Astrocyte (in vitro differentiated cells and primary cell): ENCODE results near the gene CSMD2. TPM values are rescaled to one million over a fixed set of nuclear protein-coding genes. Genes with fewer than 3 reads are reported as not detected.

Experiments used
- DNase-seq: peaks from one replicate; pipeline ENCODE4 v3.0.0-alpha.2; 2010; ENCODE audit warnings: low read depth
- FAIRE-seq: peaks from 2 replicates; lab custom pipeline; 2011; peaks lifted over from hg19 to GRCh38; lab: Jason Lieb, UNC
- H2AFZ ChIP-seq: 2 replicates; pipeline ENCODE4 v1.6.0; 2012; ENCODE audit warnings: low read depth, low read length, inconsistent platforms
- H3K27ac ChIP-seq: 2 replicates; pipeline ENCODE4 v1.5.1; 2011; ENCODE audit warnings: low read depth, low read length, inconsistent platforms
- H3K27me3 ChIP-seq: 2 replicates; pipeline ENCODE4 v1.6.0; 2011; ENCODE audit warnings: low read length, inconsistent platforms; ENCODE audit not compliant: insufficient read depth
- H3K36me3 ChIP-seq: 2 replicates; pipeline ENCODE4 v1.5.1; 2011; ENCODE audit warnings: low read length, inconsistent platforms; ENCODE audit not compliant: insufficient read depth
- H3K4me1 ChIP-seq: 2 replicates; pipeline ENCODE4 v1.5.1; 2011; ENCODE audit warnings: low read length, inconsistent platforms; ENCODE audit not compliant: insufficient read depth
- H3K4me2 ChIP-seq: 2 replicates; pipeline ENCODE4 v1.6.0; 2012; ENCODE audit warnings: low read length, inconsistent platforms
- H3K4me3 ChIP-seq: 2 replicates; pipeline ENCODE4 v1.5.1; 2011; ENCODE audit warnings: low read depth, mild to moderate bottlenecking, low read length, inconsistent platforms; ENCODE audit not compliant: insufficient read depth
- H3K79me2 ChIP-seq: 2 replicates; pipeline ENCODE4 v1.6.0; 2012; ENCODE audit warnings: mild to moderate bottlenecking, low read length, inconsistent platforms; ENCODE audit not compliant: insufficient read depth
- H3K9ac ChIP-seq: 2 replicates; pipeline ENCODE4 v1.6.0; 2012; ENCODE audit warnings: mild to moderate bottlenecking, low read length, inconsistent platforms
- H3K9me3 ChIP-seq: 2 replicates; pipeline ENCODE4 v1.5.1; 2012; ENCODE audit warnings: low read depth, mild to moderate bottlenecking, low read length, inconsistent platforms; ENCODE audit not compliant: insufficient read depth
- H4K20me1 ChIP-seq: 2 replicates; pipeline ENCODE4 v1.6.0; 2012; ENCODE audit warnings: low read length, inconsistent platforms; ENCODE audit not compliant: insufficient read depth
- H3K27ac Mint-ChIP-seq: one replicate; pipeline ENCODE4 v1.8.0; 2021; ENCODE audit warnings: mild to moderate bottlenecking, mixed read lengths; ENCODE audit not compliant: unreplicated experiment
- H3K27me3 Mint-ChIP-seq: one replicate; pipeline ENCODE4 v1.8.0; 2021; ENCODE audit warnings: low read depth, mixed read lengths; ENCODE audit not compliant: unreplicated experiment
- H3K36me3 Mint-ChIP-seq: one replicate; pipeline ENCODE4 v1.8.0; 2021; ENCODE audit warnings: low read depth, mixed read lengths; ENCODE audit not compliant: unreplicated experiment
- H3K4me1 Mint-ChIP-seq: one replicate; pipeline ENCODE4 v1.8.0; 2021; ENCODE audit warnings: low read depth, mixed read lengths; ENCODE audit not compliant: unreplicated experiment
- H3K4me3 Mint-ChIP-seq: one replicate; pipeline ENCODE4 v1.8.0; 2021; ENCODE audit warnings: mild to moderate bottlenecking, moderate library complexity, mixed read lengths; ENCODE audit not compliant: unreplicated experiment
- H3K9me3 Mint-ChIP-seq: one replicate; pipeline ENCODE4 v1.8.0; 2021; ENCODE audit warnings: mild to moderate bottlenecking, mixed read lengths; ENCODE audit not compliant: unreplicated experiment
- CTCF ChIP-seq: IDR thresholded peaks from 2 replicates; pipeline ENCODE4 v1.5.1; 2011; ENCODE audit warnings: low read depth, mild to moderate bottlenecking, inconsistent platforms, low read length, moderate library complexity; ENCODE audit not compliant: insufficient read depth
- EZH2 ChIP-seq: IDR thresholded peaks from 2 replicates; pipeline ENCODE4 v1.6.1; 2012; ENCODE audit warnings: mild to moderate bottlenecking, low read length, inconsistent platforms; ENCODE audit not compliant: insufficient read depth
- total RNA-seq: library from RNA; stranded (reverse); gene quantifications from 2 replicates; pipeline ENCODE4 v1.2.1, GENCODE V29; 2021

Gene CSMD2
- total RNA-seq, 1 donor from 2014 or later = 11.1 TPM

- Histone ChIP-seq H4K20me1 (no peaks in the 10 kb centered on the region), H3K4me1 (peaks cover 7% of the 10 kb centered on the region), H3K36me3 (no peaks in the 10 kb centered on the region), H3K27ac (no peak overlapping the region), H3K4me3 (no peak overlapping the region), H3K9ac (no peak overlapping the region), H3K4me2 (no peak overlapping the region), H3K27me3 (no peaks in the 10 kb centered on the region), H3K9me3 (no peaks in the 10 kb centered on the region), H2AFZ (no peak overlapping the region), H3K79me2 (no peaks in the 10 kb centered on the region)
- Mint-ChIP-seq H3K36me3 (peaks cover 11% of the 10 kb centered on the region), H3K4me3 (no peak overlapping the region), H3K27ac (no peak overlapping the region), H3K9me3 (peaks cover 4% of the 10 kb centered on the region), H3K27me3 (peaks cover 3% of the 10 kb centered on the region), H3K4me1 (no peaks in the 10 kb centered on the region)
- DNase-seq (no peak), FAIRE-seq (no peak)
- TF ChIP-seq EZH2 (no peak), CTCF (no peak)
Measured at GRCh38 chr1:33640114-33640660, 524.8 kb downstream of the CSMD2 start.

GRCh38 chr1:33637846-33638440 is 527.1 kb downstream of the CSMD2 start:
- no peak overlapping the region for H3K4me3 Mint-ChIP-seq

More at GRCh38 chr1:33637846-33638440, 527.1 kb downstream of the CSMD2 start:
- peaks cover 9% of the 10 kb centered on the region for H3K9me3 Mint-ChIP-seq
- Histone ChIP-seq H3K9me3 (no peaks in the 10 kb centered on the region), H3K36me3 (no peaks in the 10 kb centered on the region), H3K4me2 (no peak overlapping the region), H3K27ac (no peak overlapping the region), H4K20me1 (no peaks in the 10 kb centered on the region), H3K27me3 (no peaks in the 10 kb centered on the region), H3K4me3 (no peak overlapping the region), H3K9ac (no peak overlapping the region), H3K79me2 (no peaks in the 10 kb centered on the region), H3K4me1 (peaks cover 7% of the 10 kb centered on the region), H2AFZ (no peak overlapping the region)
- H3K4me1 Mint-ChIP-seq = no peaks in the 10 kb centered on the region
- no peak for FAIRE-seq
- peaks cover 14% of the 10 kb centered on the region for H3K36me3 Mint-ChIP-seq
- H3K27me3 Mint-ChIP-seq = peaks cover 17% of the 10 kb centered on the region
- TF ChIP-seq EZH2 (no peak), CTCF (no peak)
- DNase-seq = peak; percentile 23
- no peak overlapping the region for H3K27ac Mint-ChIP-seq
